IMR-90 (cell line): ENCODE measurements around the gene TEF. TPM values are rescaled to one million over a fixed set of nuclear protein-coding genes. Genes with fewer than 3 reads are reported as not detected.
A peak's percentile ranks its signal among the peaks of the same experiment; 100 is the strongest.

ENCODE experiments used
- ATAC-seq: fragments of 200-7000 bp; cut with Tn5 transposase; 2 replicates; pipeline ENCODE4 v1.9.1; 2020; ENCODE audit warnings: low read depth, mild to moderate bottlenecking, moderate library complexity
- BruUV-seq: library from RNA; stranded (reverse); fragments of 400-500 nt; replicated peaks from 2 replicates; lab custom pipeline; 2021; lab: Mats Ljungman, UMichigan
- CTCF ChIA-PET: fragments of 300-600 bp; formaldehyde crosslinking; extraction: SDS; loops from one replicate; lab custom pipeline; 2021; ENCODE audit warnings: antibody characterized with exemption; lab: Yijun Ruan, JAX
- POLR2A ChIA-PET: fragments of 300-600 bp; sonication (Branson Sonifier 250); formaldehyde crosslinking; loops from one replicate; lab custom pipeline; 2022; ENCODE audit warnings: antibody characterized with exemption; ENCODE audit not compliant: unreplicated experiment; lab: Charles Lee
- DNase-seq: peaks from one replicate; pipeline ENCODE4 v3.0.0; 2013
- H2AFZ ChIP-seq: replicated peaks from 2 replicates; pipeline ENCODE3; 2013; ENCODE audit warnings: low read length, mild to moderate bottlenecking; ENCODE audit not compliant: poor library complexity
- H2AK5ac ChIP-seq: 2 replicates; pipeline ENCODE4 v1.6.1; 2013; ENCODE audit warnings: low read depth, low read length, inconsistent platforms
- H2AK9ac ChIP-seq: replicated peaks from 2 replicates; pipeline ENCODE3; 2013; ENCODE audit warnings: mild to moderate bottlenecking, low read depth, low read length, moderate library complexity; ENCODE audit not compliant: poor library complexity
- H2BK120ac ChIP-seq: 2 replicates; pipeline ENCODE4 v1.6.1; 2013; ENCODE audit warnings: low read depth, low read length, inconsistent platforms
- H2BK15ac ChIP-seq: 3 replicates; pipeline ENCODE4 v1.6.1; 2013; ENCODE audit warnings: low read depth, low read length, inconsistent platforms
- H2BK20ac ChIP-seq: 2 replicates; pipeline ENCODE4 v1.6.1; 2013; ENCODE audit warnings: low read depth, mild to moderate bottlenecking, inconsistent platforms, low read length, moderate library complexity
- H2BK5ac ChIP-seq: 2 replicates; pipeline ENCODE4 v1.6.1; 2013; ENCODE audit warnings: mild to moderate bottlenecking, low read depth, low read length, inconsistent platforms; ENCODE audit not compliant: poor library complexity, severe bottlenecking
- H3K14ac ChIP-seq: replicated peaks from 2 replicates; pipeline ENCODE4 v1.6.1; 2013; ENCODE audit warnings: low read depth, low read length, inconsistent platforms
- H3K18ac ChIP-seq: 2 replicates; pipeline ENCODE4 v1.6.1; 2013; ENCODE audit warnings: low read depth, low read length, control low read depth
- H3K23ac ChIP-seq: 2 replicates; pipeline ENCODE4 v1.6.1; 2013; ENCODE audit warnings: low read depth, low read length, inconsistent platforms
- H3K27ac ChIP-seq: 2 replicates; pipeline ENCODE4 v1.5.1; 2013; ENCODE audit warnings: mild to moderate bottlenecking, control low read depth, low read length; ENCODE audit not compliant: insufficient read depth
- H3K27me3 ChIP-seq: 2 replicates; pipeline ENCODE4 v1.6.1; 2013; ENCODE audit warnings: low read length; ENCODE audit not compliant: control insufficient read depth, insufficient read depth
- H3K36me3 ChIP-seq: 2 replicates; pipeline ENCODE4 v1.6.1; 2013; ENCODE audit warnings: low read length, mixed read lengths; ENCODE audit not compliant: control insufficient read depth, insufficient read depth
- H3K4ac ChIP-seq: 2 replicates; pipeline ENCODE4 v1.6.1; 2013; ENCODE audit warnings: low read depth, low read length, inconsistent platforms
- H3K4me1 ChIP-seq: 2 replicates; pipeline ENCODE4 v1.6.1; 2013; ENCODE audit warnings: low read length, mixed read lengths; ENCODE audit not compliant: control insufficient read depth, insufficient read depth
- H3K4me2 ChIP-seq: 2 replicates; pipeline ENCODE4 v1.6.1; 2013; ENCODE audit warnings: low read depth, mild to moderate bottlenecking, control low read depth, low read length, moderate library complexity
- H3K4me3 ChIP-seq: 2 replicates; pipeline ENCODE4 v1.5.1; 2013; ENCODE audit warnings: low read depth, mild to moderate bottlenecking, control low read depth, low read length, moderate library complexity; ENCODE audit not compliant: insufficient read depth
- H3K56ac ChIP-seq: 2 replicates; pipeline ENCODE4 v1.6.1; 2013; ENCODE audit warnings: low read length, inconsistent platforms; ENCODE audit not compliant: insufficient read depth; ENCODE audit errors: extremely low read depth
- H3K79me1 ChIP-seq, 2 experiments: 2 replicates each; pipeline ENCODE4 v1.6.1; 2013; ENCODE audit warnings: low read length in 2 of 2, inconsistent platforms in 1 of 2, low read depth in 1 of 2
- H3K9ac ChIP-seq: 2 replicates; pipeline ENCODE4 v1.6.1; 2013; ENCODE audit warnings: low read depth, low read length, control low read depth
- H3K9me1 ChIP-seq: 2 replicates; pipeline ENCODE4 v1.6.1; 2013; ENCODE audit warnings: low read length, inconsistent platforms; ENCODE audit not compliant: insufficient read depth
- H3K9me3 ChIP-seq: 2 replicates; pipeline ENCODE4 v1.6.1; 2013; ENCODE audit warnings: low read length; ENCODE audit not compliant: control insufficient read depth, insufficient read depth
- H4K20me1 ChIP-seq: 2 replicates; pipeline ENCODE4 v1.6.1; 2013; ENCODE audit warnings: low read length, inconsistent platforms; ENCODE audit not compliant: insufficient read depth
- H4K5ac ChIP-seq: 2 replicates; pipeline ENCODE4 v1.6.1; 2013; ENCODE audit warnings: mild to moderate bottlenecking, low read depth, low read length, control low read depth
- H4K8ac ChIP-seq, 2 experiments: 2 replicates each; pipeline ENCODE4 v1.6.1; 2013; ENCODE audit warnings: low read depth in 2 of 2, low read length in 2 of 2, control low read depth in 1 of 2, inconsistent platforms in 1 of 2
- H4K91ac ChIP-seq: 2 replicates; pipeline ENCODE4 v1.6.1; 2013; ENCODE audit warnings: low read depth, low read length, inconsistent platforms; ENCODE audit not compliant: insufficient read depth
- BHLHE40 ChIP-seq: fragments of 150-350 bp; IDR thresholded peaks from 2 replicates; pipeline ENCODE4 v1.6.1; 2016; ENCODE audit warnings: mild to moderate bottlenecking, low read depth, low read length
- CEBPB ChIP-seq: IDR thresholded peaks from 2 replicates; pipeline ENCODE4 v1.6.1; 2012; ENCODE audit warnings: low read depth, low read length, improper control_type of control experiment
- CHD1 ChIP-seq: IDR thresholded peaks from 2 replicates; pipeline ENCODE4 v1.6.1; 2012; ENCODE audit warnings: low read depth, low read length, improper control_type of control experiment
- FOS ChIP-seq: fragments of 150-350 bp; IDR thresholded peaks from 2 replicates; pipeline ENCODE4 v1.6.1; 2016; ENCODE audit warnings: low read depth, low read length
- MAFK ChIP-seq: IDR thresholded peaks from 2 replicates; pipeline ENCODE4 v1.6.1; 2012; ENCODE audit warnings: low read depth, low read length, improper control_type of control experiment
- MAZ ChIP-seq: IDR thresholded peaks from 2 replicates; pipeline ENCODE4 v1.6.1; 2012; ENCODE audit warnings: low read depth, mild to moderate bottlenecking, low read length, improper control_type of control experiment, moderate library complexity, borderline replicate concordance
- MXI1 ChIP-seq: IDR thresholded peaks from 2 replicates; pipeline ENCODE4 v1.6.1; 2012; ENCODE audit warnings: low read depth, mild to moderate bottlenecking, low read length, moderate library complexity, borderline replicate concordance
- NFE2L2 ChIP-seq: fragments of 150-350 bp; IDR thresholded peaks from 2 replicates; pipeline ENCODE4 v1.6.1; 2016; ENCODE audit warnings: low read depth, mild to moderate bottlenecking, low read length
- POLR2A ChIP-seq: IDR thresholded peaks from 2 replicates; pipeline ENCODE4 v1.6.1; 2012; ENCODE audit warnings: mild to moderate bottlenecking, low read depth, low read length
- RAD21 ChIP-seq: IDR thresholded peaks from 2 replicates; pipeline ENCODE4 v1.6.1; 2012; ENCODE audit warnings: low read length, improper control_type of control experiment
- RCOR1 ChIP-seq: IDR thresholded peaks from 2 replicates; pipeline ENCODE4 v1.6.1; 2012; ENCODE audit warnings: mild to moderate bottlenecking, low read length, improper control_type of control experiment; ENCODE audit not compliant: insufficient replicate concordance
- RFX5 ChIP-seq: IDR thresholded peaks from 2 replicates; pipeline ENCODE4 v1.8.0; 2012; ENCODE audit warnings: low read depth, mild to moderate bottlenecking, low read length, moderate library complexity
- WGBS, 2 experiments: methylation state at CpG; one replicate each; pipeline versions ENCODE4 v1.1.5 to v1.1.7; 2013; ENCODE audit warnings: missing lambda C conversion rate in 2 of 2; ENCODE audit not compliant: insufficient read length in 1 of 2; ENCODE audit errors: extremely low coverage in 2 of 2; 5-methylcytosine and 5-hydroxymethylcytosine counted together
- dilution Hi-C: fragments of 300-500 bp; cut with HindIII; formaldehyde crosslinking; loops from one replicate; pipeline ENCODE4 v1.14.3; 2018; ENCODE audit warnings: low sequenced_read_pairs; ENCODE audit not compliant: unreplicated experiment
- in situ Hi-C: fragments of 300-500 bp; cut with MboI; formaldehyde crosslinking; loops from 3 replicates; pipeline ENCODE4 v1.14.3; 2019; ENCODE audit warnings: low sequenced_read_pairs, inconsistent platforms, mixed read lengths
- intact Hi-C: fragments of 100-400 bp; cut with micrococcal nuclease; formaldehyde crosslinking; loops from 2 replicates; pipeline ENCODE4 v1.10.0; 2022
- polyA plus RNA-seq, 3 experiments: library from polyadenylated mRNA; depleted of rRNA; stranded (reverse); fragments of >200 nt; gene quantifications; 2 replicates each; pipeline ENCODE4 v1.2.3, GENCODE V29; 2012; ENCODE audit warnings: low replicate concordance in 1 of 3
- total RNA-seq: library from RNA; depleted of rRNA; stranded (reverse); fragments of >200 nt; gene quantifications from 2 replicates; pipeline ENCODE4 v1.2.3, GENCODE V29; 2012
- TF ChIP-seq, protein P1 (sequence below): fragments of 150-350 bp; IDR thresholded peaks from 2 replicates; pipeline ENCODE4 v1.6.1; 2016; ENCODE audit warnings: low read depth, mild to moderate bottlenecking, low read length, moderate library complexity, borderline replicate concordance
- TF ChIP-seq, protein P2 (sequence below): conservative IDR thresholded peaks from 2 replicates; pipeline ENCODE4 v1.5.1; 2012; ENCODE audit warnings: mild to moderate bottlenecking, low read depth, low read length, improper control_type of control experiment
- TF ChIP-seq, protein P3 (sequence below): fragments of 150-350 bp; IDR thresholded peaks from 2 replicates; pipeline ENCODE4 v1.6.1; 2017; ENCODE audit warnings: mild to moderate bottlenecking, antibody characterized with exemption, low read length, low read depth

The TEF gene
- total and polyA plus RNA-seq, 2 of the 4 experiments (the other 2 are of a cell fraction): 5.6 to 11.6 TPM

DNA sequence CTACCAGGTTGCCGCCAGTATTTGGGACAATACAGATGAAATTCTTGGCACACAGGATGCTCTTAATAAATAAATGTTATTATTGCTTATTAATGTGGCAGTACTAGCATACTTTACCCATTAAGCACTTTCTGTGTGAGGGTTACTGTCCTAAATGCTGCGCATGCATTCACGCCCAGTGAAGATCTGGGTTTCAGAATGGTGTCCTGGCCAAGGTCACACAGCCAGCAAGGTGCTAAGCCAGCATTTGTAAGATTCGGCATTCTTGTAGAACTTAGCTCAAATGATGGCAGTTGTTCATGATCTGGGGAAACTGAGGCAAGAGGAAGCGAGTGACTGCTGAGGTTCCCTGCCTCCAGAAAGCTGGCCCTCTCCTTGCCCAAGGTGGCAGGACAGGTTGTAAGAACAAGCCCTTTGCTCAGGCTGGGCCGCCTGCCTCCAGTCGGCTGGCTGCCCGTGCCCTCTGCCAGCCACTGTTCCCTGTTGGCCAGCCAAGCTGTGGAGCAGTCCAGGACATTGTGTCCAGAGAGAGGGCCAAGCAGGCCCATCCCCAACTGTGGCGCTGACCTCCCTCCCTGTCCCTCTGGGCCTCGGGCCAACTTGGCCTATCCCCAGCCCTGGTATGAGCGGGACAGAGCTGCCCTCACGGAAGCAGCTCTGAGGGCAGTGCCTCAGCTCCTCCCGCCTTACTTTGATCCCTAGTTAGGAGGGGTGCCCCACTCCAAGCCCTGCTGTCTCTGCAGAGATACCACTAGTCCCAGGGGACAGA lies 36.1 kb downstream of the TEF start:
- no peak overlapping the region for H2BK5ac ChIP-seq
- H2AFZ ChIP-seq: no peak overlapping the region
- H3K18ac ChIP-seq: no peak overlapping the region
- H3K4ac ChIP-seq: no peak overlapping the region
- BruUV-seq: no TSS peak
- H2AK5ac ChIP-seq: no peak overlapping the region; the same call in 1 of the 2 replicates
- 83% methylated on average over 6 of the region's 13 CpGs; no CpG with 5 or more reads in 1 of the 2 experiments for WGBS, 2 experiments
- H3K9ac ChIP-seq: no peak overlapping the region
- no peak overlapping the region for H3K23ac ChIP-seq
- ChIA-PET CTCF (interaction anchor here (0.7 kb wide), 1 partner anchor 220 kb away, joined by 3 read pairs; no protein-coding TSS in a partner anchor), POLR2A (no interaction called here)
- H4K20me1 ChIP-seq: 0 out of 2 replicates have a peak, but pooled peaks cover 4% of the 10 kb centered on the region
- H3K4me2 ChIP-seq: no peak overlapping the region
- H3K27me3 ChIP-seq: no peaks in the 10 kb centered on the region
- no peak overlapping the region for H3K27ac ChIP-seq
- H3K4me3 ChIP-seq: no peak overlapping the region
- intact Hi-C loops: no loop called here
- no peak overlapping the region for H2BK15ac ChIP-seq
- H3K9me1 ChIP-seq: peaks cover 20% of the 10 kb centered on the region
- H3K4me1 ChIP-seq: peaks cover 8% of the 10 kb centered on the region
- H4K91ac ChIP-seq: no peak overlapping the region
- H3K56ac ChIP-seq: no peak overlapping the region
- peaks cover 14 to 32% of the 10 kb centered on the region in 2 experiments for H3K79me1 ChIP-seq
- H2BK20ac ChIP-seq: no peak overlapping the region
- no peaks in the 10 kb centered on the region for H3K9me3 ChIP-seq
- no peaks in the 10 kb centered on the region for H3K36me3 ChIP-seq
- in situ Hi-C loops: no loop called here
- no peak overlapping the region for H3K14ac ChIP-seq
- ATAC-seq (no peak), DNase-seq (no peak)
- no peak overlapping the region for H4K5ac ChIP-seq
- peak overlapping the region; percentile 38 for H2AK9ac ChIP-seq
- dilution Hi-C loops: no loop called here
- H2BK120ac ChIP-seq: no peak overlapping the region
- no peak overlapping the region for H4K8ac ChIP-seq
- TF ChIP-seq, protein P1, sequence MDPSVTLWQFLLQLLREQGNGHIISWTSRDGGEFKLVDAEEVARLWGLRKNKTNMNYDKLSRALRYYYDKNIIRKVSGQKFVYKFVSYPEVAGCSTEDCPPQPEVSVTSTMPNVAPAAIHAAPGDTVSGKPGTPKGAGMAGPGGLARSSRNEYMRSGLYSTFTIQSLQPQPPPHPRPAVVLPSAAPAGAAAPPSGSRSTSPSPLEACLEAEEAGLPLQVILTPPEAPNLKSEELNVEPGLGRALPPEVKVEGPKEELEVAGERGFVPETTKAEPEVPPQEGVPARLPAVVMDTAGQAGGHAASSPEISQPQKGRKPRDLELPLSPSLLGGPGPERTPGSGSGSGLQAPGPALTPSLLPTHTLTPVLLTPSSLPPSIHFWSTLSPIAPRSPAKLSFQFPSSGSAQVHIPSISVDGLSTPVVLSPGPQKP: no peak
- TF ChIP-seq MXI1: no peak
- TF ChIP-seq RAD21: no peak
- no peak for TF ChIP-seq RFX5
- TF ChIP-seq BHLHE40: no peak
- TF ChIP-seq FOS: no peak
- TF ChIP-seq NFE2L2: no peak
- TF ChIP-seq CEBPB: no peak
- TF ChIP-seq, protein P2, sequence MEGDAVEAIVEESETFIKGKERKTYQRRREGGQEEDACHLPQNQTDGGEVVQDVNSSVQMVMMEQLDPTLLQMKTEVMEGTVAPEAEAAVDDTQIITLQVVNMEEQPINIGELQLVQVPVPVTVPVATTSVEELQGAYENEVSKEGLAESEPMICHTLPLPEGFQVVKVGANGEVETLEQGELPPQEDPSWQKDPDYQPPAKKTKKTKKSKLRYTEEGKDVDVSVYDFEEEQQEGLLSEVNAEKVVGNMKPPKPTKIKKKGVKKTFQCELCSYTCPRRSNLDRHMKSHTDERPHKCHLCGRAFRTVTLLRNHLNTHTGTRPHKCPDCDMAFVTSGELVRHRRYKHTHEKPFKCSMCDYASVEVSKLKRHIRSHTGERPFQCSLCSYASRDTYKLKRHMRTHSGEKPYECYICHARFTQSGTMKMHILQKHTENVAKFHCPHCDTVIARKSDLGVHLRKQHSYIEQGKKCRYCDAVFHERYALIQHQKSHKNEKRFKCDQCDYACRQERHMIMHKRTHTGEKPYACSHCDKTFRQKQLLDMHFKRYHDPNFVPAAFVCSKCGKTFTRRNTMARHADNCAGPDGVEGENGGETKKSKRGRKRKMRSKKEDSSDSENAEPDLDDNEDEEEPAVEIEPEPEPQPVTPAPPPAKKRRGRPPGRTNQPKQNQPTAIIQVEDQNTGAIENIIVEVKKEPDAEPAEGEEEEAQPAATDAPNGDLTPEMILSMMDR: no peak
- TF ChIP-seq, protein P3, sequence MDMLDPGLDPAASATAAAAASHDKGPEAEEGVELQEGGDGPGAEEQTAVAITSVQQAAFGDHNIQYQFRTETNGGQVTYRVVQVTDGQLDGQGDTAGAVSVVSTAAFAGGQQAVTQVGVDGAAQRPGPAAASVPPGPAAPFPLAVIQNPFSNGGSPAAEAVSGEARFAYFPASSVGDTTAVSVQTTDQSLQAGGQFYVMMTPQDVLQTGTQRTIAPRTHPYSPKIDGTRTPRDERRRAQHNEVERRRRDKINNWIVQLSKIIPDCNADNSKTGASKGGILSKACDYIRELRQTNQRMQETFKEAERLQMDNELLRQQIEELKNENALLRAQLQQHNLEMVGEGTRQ: no peak
- no peak for TF ChIP-seq POLR2A
- no peak for TF ChIP-seq MAFK
- TF ChIP-seq CHD1: no peak
- TF ChIP-seq MAZ: no peak
- no peak for TF ChIP-seq RCOR1
